Testis (tissue), 2 donors: ENCODE results near the gene SEL1L2.

Source experiments
- CTCF ChIP-seq, 3 experiments: fragments of 450-650 bp in 2 of 3; fragments of 200-600 bp in 1 of 3; sonication (generic) in 1 of 3; IDR thresholded peaks; one replicate each; pipeline ENCODE4 v1.5.1; 2016 to 2019; ENCODE audit warnings: antibody characterized with exemption in 3 of 3, mild to moderate bottlenecking in 2 of 3, moderate library complexity in 1 of 3
- POLR2A ChIP-seq: fragments of 450-650 bp; IDR thresholded peaks from one replicate; pipeline ENCODE4 v1.6.1; 2017; ENCODE audit warnings: antibody characterized with exemption, mild to moderate bottlenecking, moderate library complexity

- TF ChIP-seq CTCF (IDR thresholded peaks at IDR 0.05): no peak
- no peak for TF ChIP-seq POLR2A
These were observed 168.5 kb downstream of the SEL1L2 start for GRCh38 chr20:13821876-13822275.
